Smooth muscle cell (in vitro differentiated cells): ENCODE data around the gene EIF2S3. TPM values are rescaled to one million over a fixed set of nuclear protein-coding genes. Genes with fewer than 3 reads are reported as not detected.

Experiments
- DNase-seq: peaks from one replicate; lab custom pipeline; 2025; ENCODE audit not compliant: unreplicated experiment; lab: John Stamatoyannopoulos, UW
- H2AFZ ChIP-seq: fragments of 200-600 bp; sonication (generic); 2 replicates; pipeline ENCODE4 v1.6.0; 2016; ENCODE audit warnings: antibody characterized with exemption, low read depth, mild to moderate bottlenecking
- H3F3A ChIP-seq: fragments of 200-600 bp; sonication (generic); 2 replicates; pipeline ENCODE4 v1.6.0; 2017; ENCODE audit warnings: antibody characterized with exemption, low read depth
- H3K27ac ChIP-seq: fragments of 200-600 bp; sonication (generic); 2 replicates; pipeline ENCODE4 v1.5.1; 2016; ENCODE audit warnings: low read depth, mild to moderate bottlenecking
- H3K27me3 ChIP-seq: fragments of 200-600 bp; sonication (generic); 2 replicates; pipeline ENCODE4 v1.6.1; 2016; ENCODE audit warnings: low read depth, mild to moderate bottlenecking
- H3K36me3 ChIP-seq: fragments of 200-600 bp; sonication (generic); 2 replicates; pipeline ENCODE4 v1.5.1; 2016; ENCODE audit warnings: low read depth
- H3K4me1 ChIP-seq: fragments of 200-600 bp; sonication (generic); 2 replicates; pipeline ENCODE4 v1.5.1; 2016; ENCODE audit warnings: low read depth
- H3K4me2 ChIP-seq: fragments of 200-600 bp; sonication (generic); 2 replicates; pipeline ENCODE4 v1.6.0; 2016; ENCODE audit warnings: mild to moderate bottlenecking
- H3K4me3 ChIP-seq: fragments of 200-600 bp; sonication (generic); 2 replicates; pipeline ENCODE4 v1.5.1; 2016; ENCODE audit warnings: mild to moderate bottlenecking
- H3K79me2 ChIP-seq: fragments of 200-600 bp; sonication (generic); 2 replicates; pipeline ENCODE4 v1.6.0; 2016; ENCODE audit warnings: low read depth, mild to moderate bottlenecking
- H3K9ac ChIP-seq: fragments of 200-600 bp; sonication (generic); 2 replicates; pipeline ENCODE4 v1.6.0; 2016; ENCODE audit warnings: low read depth
- H3K9me3 ChIP-seq: fragments of 200-600 bp; sonication (generic); replicated peaks from 2 replicates; pipeline ENCODE4 v1.5.1; 2016; ENCODE audit warnings: low read depth
- H4K20me1 ChIP-seq: fragments of 200-600 bp; sonication (generic); 2 replicates; pipeline ENCODE4 v1.6.0; 2016; ENCODE audit warnings: low read depth
- WGBS: methylation state at CpG from one replicate; pipeline ENCODE4 v1.1.7; 2016; ENCODE audit warnings: low lambda C conversion rate; 5-methylcytosine and 5-hydroxymethylcytosine counted together
- polyA plus RNA-seq: library from polyadenylated mRNA; unstranded; fragments of >200 nt; fragmentation: Nextera tagmentation; extraction: Ambion mirVana; gene quantifications from 2 replicates; pipeline ENCODE4 v1.2.1, GENCODE V29; 2016
- total RNA-seq: library from RNA; depleted of rRNA; stranded (reverse); fragments of >200 nt; gene quantifications from 2 replicates; pipeline ENCODE4 v1.2.3, GENCODE V29; 2014
- TF ChIP-seq, protein P1 (sequence below): fragments of 200-600 bp; sonication (generic); IDR thresholded peaks from 2 replicates; pipeline ENCODE4 v1.5.1; 2017; ENCODE audit warnings: borderline replicate concordance, mild to moderate bottlenecking, antibody characterized with exemption; ENCODE audit not compliant: insufficient read depth, poor library complexity, severe bottlenecking

EIF2S3 gene
- total and polyA plus RNA-seq, 2 experiments from 2014 or later: 54.0 to 240 TPM

DNA sequence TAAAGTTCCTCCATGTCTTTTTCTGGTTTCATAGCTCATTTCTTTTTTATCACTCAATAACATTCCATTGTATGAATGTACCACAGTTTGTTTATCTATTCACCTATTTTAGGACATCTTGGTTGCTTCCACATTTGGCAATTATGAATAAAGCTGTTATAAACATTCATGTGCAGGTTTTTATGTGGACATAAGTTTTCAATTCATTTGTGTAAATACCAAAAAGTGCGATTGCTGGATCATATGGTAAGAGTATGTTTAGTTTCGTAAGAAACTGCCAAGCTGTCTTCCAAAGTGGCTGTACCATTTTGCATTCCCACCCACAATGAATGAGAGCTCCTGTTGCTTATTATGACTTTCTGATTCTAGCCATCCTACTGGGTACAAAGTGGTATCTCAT is 58.4 kb downstream of the EIF2S3 start:
- Histone ChIP-seq H2AFZ (no peak overlapping the region), H3K36me3 (no peaks in the 10 kb centered on the region), H3K79me2 (no peaks in the 10 kb centered on the region), H3K4me1 (no peaks in the 10 kb centered on the region), H3K27me3 (no peaks in the 10 kb centered on the region), H4K20me1 (no peaks in the 10 kb centered on the region), H3K4me2 (no peak overlapping the region), H3K9ac (no peak overlapping the region), H3K4me3 (no peak overlapping the region), H3K27ac (no peak overlapping the region), H3K9me3 (no peaks in the 10 kb centered on the region), H3F3A (no peaks in the 10 kb centered on the region)
- TF ChIP-seq, protein P1, sequence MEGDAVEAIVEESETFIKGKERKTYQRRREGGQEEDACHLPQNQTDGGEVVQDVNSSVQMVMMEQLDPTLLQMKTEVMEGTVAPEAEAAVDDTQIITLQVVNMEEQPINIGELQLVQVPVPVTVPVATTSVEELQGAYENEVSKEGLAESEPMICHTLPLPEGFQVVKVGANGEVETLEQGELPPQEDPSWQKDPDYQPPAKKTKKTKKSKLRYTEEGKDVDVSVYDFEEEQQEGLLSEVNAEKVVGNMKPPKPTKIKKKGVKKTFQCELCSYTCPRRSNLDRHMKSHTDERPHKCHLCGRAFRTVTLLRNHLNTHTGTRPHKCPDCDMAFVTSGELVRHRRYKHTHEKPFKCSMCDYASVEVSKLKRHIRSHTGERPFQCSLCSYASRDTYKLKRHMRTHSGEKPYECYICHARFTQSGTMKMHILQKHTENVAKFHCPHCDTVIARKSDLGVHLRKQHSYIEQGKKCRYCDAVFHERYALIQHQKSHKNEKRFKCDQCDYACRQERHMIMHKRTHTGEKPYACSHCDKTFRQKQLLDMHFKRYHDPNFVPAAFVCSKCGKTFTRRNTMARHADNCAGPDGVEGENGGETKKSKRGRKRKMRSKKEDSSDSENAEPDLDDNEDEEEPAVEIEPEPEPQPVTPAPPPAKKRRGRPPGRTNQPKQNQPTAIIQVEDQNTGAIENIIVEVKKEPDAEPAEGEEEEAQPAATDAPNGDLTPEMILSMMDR: no peak
- no peak for DNase-seq
- 89% methylated on average over 2 of the region's 2 CpGs for WGBS

- Histone ChIP-seq H3K27ac (peak overlapping the region; percentile 72), H4K20me1 (no peaks in the 10 kb centered on the region), H3F3A (no peaks in the 10 kb centered on the region), H3K9me3 (no peaks in the 10 kb centered on the region), H3K4me1 (no peaks in the 10 kb centered on the region), H3K27me3 (no peaks in the 10 kb centered on the region), H3K4me3 (no peak overlapping the region), H3K9ac (no peak overlapping the region), H3K4me2 (peak overlapping the region; percentile 76), H3K36me3 (no peaks in the 10 kb centered on the region), H2AFZ (peak overlapping the region; percentile 89), H3K79me2 (no peaks in the 10 kb centered on the region)
- 8% methylated on average over 3 of the region's 3 CpGs for WGBS
- TF ChIP-seq, protein P1: no peak
- no peak for DNase-seq
These were observed 62.5 kb downstream of the EIF2S3 start for GRCh38 chrX:24117258-24117657.

DNA sequence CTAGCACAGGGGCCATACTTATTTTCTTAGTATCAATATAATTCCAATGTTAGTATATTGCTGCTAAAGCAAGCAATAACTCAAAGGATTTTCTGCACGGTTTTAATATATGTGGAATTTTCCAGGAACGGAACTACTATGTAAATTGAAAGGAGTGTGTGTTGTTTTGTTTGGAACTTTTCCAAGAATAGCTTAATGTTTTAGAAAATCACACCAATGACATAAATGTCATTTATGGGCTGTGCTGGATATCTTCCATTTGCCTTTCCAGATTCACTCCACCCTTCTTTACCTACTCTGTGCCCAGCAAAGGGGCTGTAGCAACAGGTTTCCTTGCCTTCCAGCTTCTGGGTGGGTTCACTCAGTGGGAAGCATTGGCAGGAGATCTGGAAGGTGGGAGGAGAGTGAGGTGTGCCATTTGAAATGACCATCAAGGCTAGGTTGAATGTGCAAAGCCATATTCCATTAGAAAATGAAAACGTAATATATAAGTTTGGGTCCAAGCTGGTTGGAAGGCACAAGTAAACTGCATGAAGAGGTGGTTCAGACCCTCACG is 69.6 kb downstream of the EIF2S3 start:
- Histone ChIP-seq H3K9ac (no peak overlapping the region), H3K4me3 (no peak overlapping the region), H2AFZ (no peak overlapping the region), H3F3A (no peaks in the 10 kb centered on the region), H3K27me3 (no peaks in the 10 kb centered on the region), H4K20me1 (no peaks in the 10 kb centered on the region), H3K9me3 (no peaks in the 10 kb centered on the region), H3K4me2 (no peak overlapping the region), H3K27ac (no peak overlapping the region), H3K4me1 (no peaks in the 10 kb centered on the region), H3K36me3 (no peaks in the 10 kb centered on the region), H3K79me2 (no peaks in the 10 kb centered on the region)
- 67% methylated on average over 4 of the region's 4 CpGs for WGBS
- DNase-seq: no peak
- TF ChIP-seq, protein P1: no peak

GRCh38 chrX:24125028-24125612 is 70.4 kb downstream of the EIF2S3 start:
- Histone ChIP-seq H4K20me1 (no peaks in the 10 kb centered on the region), H3K27ac (no peak overlapping the region), H3F3A (no peaks in the 10 kb centered on the region), H3K27me3 (no peaks in the 10 kb centered on the region), H3K79me2 (no peaks in the 10 kb centered on the region), H3K36me3 (no peaks in the 10 kb centered on the region), H3K4me1 (no peaks in the 10 kb centered on the region), H3K4me3 (no peak overlapping the region), H3K9ac (no peak overlapping the region), H3K9me3 (no peaks in the 10 kb centered on the region), H2AFZ (no peak overlapping the region), H3K4me2 (no peak overlapping the region)
- no peak for DNase-seq
- WGBS: 61% methylated on average over 8 of the region's 8 CpGs
- TF ChIP-seq, protein P1: no peak
